C1 segment of cervical spinal cord (tissue), 14 donors: ENCODE measurements around the gene SLC7A5.
A peak's percentile ranks its signal among the peaks of the same experiment; 100 is the strongest.

ENCODE experiments used
- DNase-seq, 14 donors: peaks; one replicate each; lab custom pipeline; 2025; lab: John Stamatoyannopoulos, UW

The SLC7A5 gene

GRCh38 chr16:87846705-87847466 is 22.4 kb downstream of the SLC7A5 start:
- DNase-seq = no peak

- peak in 3 of 14 donors; percentile 21 to 33 (median 29) for DNase-seq
Observed at GRCh38 chr16:87845807-87846619, 23.3 kb downstream of the SLC7A5 start.

GRCh38 chr16:87845213-87845612 is 24.1 kb downstream of the SLC7A5 start:
- DNase-seq = no peak

GRCh38 chr16:87844809-87845208 is 24.5 kb downstream of the SLC7A5 start:
- no peak for DNase-seq

GRCh38 chr16:87844120-87844733 is 25.1 kb downstream of the SLC7A5 start:
- DNase-seq = peak in 2 of 14 donors; percentile 6 to 33

GRCh38 chr16:87843678-87844105 is 25.6 kb downstream of the SLC7A5 start:
- no peak for DNase-seq

GRCh38 chr16:87842209-87842869 is 27.0 kb downstream of the SLC7A5 start:
- DNase-seq = no peak

GRCh38 chr16:87841340-87842208 is 27.7 kb downstream of the SLC7A5 start:
- DNase-seq = no peak

- DNase-seq = no peak
Observed at GRCh38 chr16:87840271-87840978, 28.9 kb downstream of the SLC7A5 start.

GRCh38 chr16:87839542-87840270 is 29.6 kb downstream of the SLC7A5 start:
- no peak for DNase-seq

- DNase-seq = no peak
Observed at GRCh38 chr16:87838643-87839541, 30.4 kb downstream of the SLC7A5 start.

- no peak for DNase-seq
Observed at GRCh38 chr16:87837627-87838289, 31.5 kb downstream of the SLC7A5 start.

- DNase-seq = no peak
Observed at GRCh38 chr16:87836844-87837581, 32.3 kb downstream of the SLC7A5 start.

GRCh38 chr16:87836346-87836843 is 32.9 kb downstream of the SLC7A5 start:
- DNase-seq = no peak

GRCh38 chr16:87835882-87836331 is 33.4 kb downstream of the SLC7A5 start:
- peak in 1 of 14 donors; percentile 60 for DNase-seq

GRCh38 chr16:87834668-87835473 is 34.4 kb downstream of the SLC7A5 start:
- DNase-seq = peak in 1 of 14 donors; percentile 57
